SU-DHL-6 (cell line): ENCODE results near the gene MCTP1.

ENCODE experiments used
- H2AFZ ChIP-seq: fragments of 200-600 bp; sonication (generic); 2 replicates; pipeline ENCODE4 v1.6.1; 2014; ENCODE audit warnings: low read depth, mild to moderate bottlenecking, moderate library complexity, mixed read lengths, antibody characterized with exemption, low read length; ENCODE audit not compliant: severe bottlenecking
- H3F3A ChIP-seq: fragments of 200-600 bp; shearing (Covaris generic); 2 replicates; pipeline ENCODE4 v1.6.0; 2016; ENCODE audit warnings: antibody characterized with exemption, mild to moderate bottlenecking; ENCODE audit not compliant: insufficient read depth
- H3K27ac ChIP-seq: fragments of 200-600 bp; sonication (generic); 2 replicates; pipeline ENCODE4 v1.5.1; 2016; ENCODE audit warnings: low read depth, mild to moderate bottlenecking, low read length, moderate library complexity, mixed read lengths
- H3K27me3 ChIP-seq: fragments of 200-600 bp; sonication (generic), shearing (Covaris generic); 2 replicates; pipeline ENCODE4 v1.6.0; 2014; ENCODE audit warnings: mild to moderate bottlenecking, low read length
- H3K36me3 ChIP-seq: fragments of 200-600 bp; sonication (generic); 2 replicates; pipeline ENCODE4 v1.6.1; 2014; ENCODE audit warnings: mild to moderate bottlenecking, low read length, mixed read lengths
- H3K4me2 ChIP-seq: fragments of 300-600, 200-600 bp; shearing (Covaris generic), sonication (generic); 2 replicates; pipeline ENCODE4 v1.6.0; 2014; ENCODE audit warnings: low read length, low read depth, mild to moderate bottlenecking; ENCODE audit not compliant: poor library complexity, severe bottlenecking
- H3K4me3 ChIP-seq: fragments of 200-600 bp; sonication (generic); 2 replicates; pipeline ENCODE4 v1.5.1; 2014; ENCODE audit warnings: antibody characterized with exemption, low read length, mild to moderate bottlenecking, mixed read lengths; ENCODE audit not compliant: insufficient read depth, poor library complexity, severe bottlenecking
- H3K79me2 ChIP-seq: fragments of 200-600 bp; sonication (generic); 2 replicates; pipeline ENCODE4 v1.6.1; 2014; ENCODE audit warnings: mild to moderate bottlenecking, low read length, moderate library complexity; ENCODE audit not compliant: insufficient read depth
- H3K9ac ChIP-seq: fragments of 200-600 bp; sonication (generic); 2 replicates; pipeline ENCODE4 v1.7.0; 2014; ENCODE audit warnings: mild to moderate bottlenecking, low read length
- H3K9me2 ChIP-seq: fragments of 200-600 bp; sonication (generic); replicated peaks from 2 replicates; pipeline ENCODE4 v1.6.1; 2014; ENCODE audit warnings: low read length; ENCODE audit not compliant: insufficient read depth
- H3K9me3 ChIP-seq: fragments of 200-600 bp; sonication (generic); 2 replicates; pipeline ENCODE4 v1.6.1; 2014; ENCODE audit warnings: low read length, mixed read lengths; ENCODE audit not compliant: insufficient read depth
- H4K20me1 ChIP-seq: fragments of 200-600 bp; sonication (generic); 2 replicates; pipeline ENCODE4 v1.6.1; 2014; ENCODE audit warnings: low read depth, mild to moderate bottlenecking, antibody characterized with exemption, low read length, moderate library complexity, mixed read lengths
- CTCF ChIP-seq: fragments of 200-600 bp; sonication (generic); IDR thresholded peaks from one replicate; pipeline ENCODE4 v1.5.1; 2017; ENCODE audit warnings: antibody characterized with exemption, mild to moderate bottlenecking, low read length, moderate library complexity; ENCODE audit not compliant: insufficient read depth, poor library complexity, severe bottlenecking
- EZH2phosphoT487 ChIP-seq: fragments of 200-600 bp; sonication (generic), shearing (Covaris generic); conservative IDR thresholded peaks from 2 replicates; pipeline ENCODE4 v1.6.1; 2018; ENCODE audit warnings: mild to moderate bottlenecking, antibody characterized with exemption, low read length, moderate library complexity, mixed read lengths

Gene MCTP1

GRCh38 chr5:94674490-94675382 lies 610.2 kb downstream of the MCTP1 start:
- Histone ChIP-seq H3K27ac (no peak overlapping the region), H3K9me2 (no peaks in the 10 kb centered on the region), H3K36me3 (peaks cover 16% of the 10 kb centered on the region; the same call in 1 of the 2 replicates), H2AFZ (no peak overlapping the region), H3K4me3 (no peak overlapping the region), H3F3A (no peaks in the 10 kb centered on the region), H3K9ac (no peak overlapping the region), H3K4me2 (no peak overlapping the region), H4K20me1 (no peaks in the 10 kb centered on the region), H3K9me3 (no peaks in the 10 kb centered on the region), H3K27me3 (no peaks in the 10 kb centered on the region), H3K79me2 (no peaks in the 10 kb centered on the region)
- no peak for TF ChIP-seq CTCF
- TF ChIP-seq EZH2phosphoT487, result no peak

- H3K4me2 ChIP-seq, result no peak overlapping the region
- no peak overlapping the region for H3K4me3 ChIP-seq
Measured at GRCh38 chr5:94672746-94673145, 612.1 kb downstream of the MCTP1 start.

GRCh38 chr5:94670726-94671125 lies 614.2 kb downstream of the MCTP1 start:
- Histone ChIP-seq H3K9me2 (no peaks in the 10 kb centered on the region), H3K79me2 (no peaks in the 10 kb centered on the region), H3K36me3 (peaks cover 18% of the 10 kb centered on the region; the same call in 1 of the 2 replicates), H3F3A (no peaks in the 10 kb centered on the region; the same call in 1 of the 2 replicates), H3K9me3 (no peaks in the 10 kb centered on the region), H3K4me3 (no peak overlapping the region), H4K20me1 (no peaks in the 10 kb centered on the region), H3K9ac (no peak overlapping the region), H3K27me3 (no peaks in the 10 kb centered on the region), H3K27ac (no peak overlapping the region), H3K4me2 (no peak overlapping the region), H2AFZ (no peak overlapping the region)
- TF ChIP-seq CTCF, result no peak
- TF ChIP-seq EZH2phosphoT487, result no peak

More at GRCh38 chr5:94672746-94673145, 612.1 kb downstream of the MCTP1 start:
- TF ChIP-seq CTCF (no peak), EZH2phosphoT487 (no peak)
- Histone ChIP-seq H3K9ac (no peak overlapping the region), H3K36me3 (peaks cover 18% of the 10 kb centered on the region; the same call in 1 of the 2 replicates), H3F3A (no peaks in the 10 kb centered on the region; the same call in 1 of the 2 replicates), H3K9me3 (no peaks in the 10 kb centered on the region), H3K27ac (no peak overlapping the region), H4K20me1 (no peaks in the 10 kb centered on the region), H3K79me2 (no peaks in the 10 kb centered on the region), H3K27me3 (no peaks in the 10 kb centered on the region), H3K9me2 (no peaks in the 10 kb centered on the region), H2AFZ (no peak overlapping the region)
